Measurements from ENCODE around the gene PHF13. TPM values are rescaled to one million over a fixed set of nuclear protein-coding genes. Genes with fewer than 3 reads are reported as not detected.

The PHF13 gene
- polyA plus RNA-seq, 2 of the 4 experiments (the other 2 are of a cell fraction): 4.3 to 10.4 TPM

GRCh38 chr1:6591644-6592043 lies 21.9 kb upstream of the PHF13 start:
- Histone ChIP-seq H3K4me2 (no peak overlapping the region), H3K27ac (no peak overlapping the region), H3K9me3 (no peaks in the 10 kb centered on the region), H3K4me3 (no peak overlapping the region), H3K4me1 (no peaks in the 10 kb centered on the region)
- ChIA-PET CTCF (interaction anchor here (1.3 kb wide), 1 partner anchor 10 kb away, joined by 3 read pairs; no protein-coding TSS in a partner anchor), POLR2A (no interaction called here)
- FAIRE-seq (no peak), DNase-seq (ENCODE audit: low read depth in 1 of 2, low spot score in 1 of 2) (no peak), ATAC-seq (no peak)
- 70% methylated on average over 4 of the region's 6 CpGs for WGBS (ENCODE audit: missing lambda C conversion rate)
- no peak for TF ChIP-seq USF2 (IDR thresholded peaks at IDR 0.05)
- TF ChIP-seq RNF2 (IDR thresholded peaks at IDR 0.05; ENCODE audit: borderline replicate concordance, low read depth): no peak
- TF ChIP-seq NFE2L2 (conservative IDR thresholded peaks at IDR 0.05; ENCODE audit: low read length): no peak
- TF ChIP-seq ZC3H11A (IDR thresholded peaks at IDR 0.05): no peak
- TF ChIP-seq PHF8 (IDR thresholded peaks at IDR 0.05; ENCODE audit: borderline replicate concordance, low read depth): no peak
- TF ChIP-seq HDAC2 (IDR thresholded peaks at IDR 0.05): no peak
- no peak for TF ChIP-seq TP53 (CRISPR knock-in tag; IDR thresholded peaks at IDR 0.05)
- TF ChIP-seq HOXA7 (CRISPR knock-in tag; IDR thresholded peaks at IDR 0.05): no peak

GRCh38 chr1:6592441-6592840 lies 21.1 kb upstream of the PHF13 start:
- DNase-seq (ENCODE audit: low read depth in 1 of 2, low spot score in 1 of 2): no peak
- POLR2A ChIA-PET: no interaction called here
- ATAC-seq: no peak
- Histone ChIP-seq H3K9me3 (no peaks in the 10 kb centered on the region), H3K27ac (no peak overlapping the region), H3K4me2 (no peak overlapping the region), H3K4me3 (no peak overlapping the region), H3K4me1 (no peaks in the 10 kb centered on the region)
- FAIRE-seq: no peak
- 58% methylated on average over 5 of the region's 5 CpGs for WGBS (ENCODE audit: missing lambda C conversion rate)
- CTCF ChIA-PET: interaction anchor here (1.0 kb wide), 1 partner anchor 38 kb away, joined by 3 read pairs; the partner anchor contains the start of gene NOL9
- TF ChIP-seq TP53 (CRISPR knock-in tag; IDR thresholded peaks at IDR 0.05) (no peak), FOSL2 (IDR thresholded peaks at IDR 0.05) (no peak), FOSL2 (CRISPR knock-in tag; IDR thresholded peaks at IDR 0.05) (no peak), ZC3H11A (IDR thresholded peaks at IDR 0.05) (no peak), NPAS2 (CRISPR knock-in tag; IDR thresholded peaks at IDR 0.05; ENCODE audit: borderline replicate concordance) (no peak), CTCF (IDR thresholded peaks at IDR 0.05) (no peak), ZFP36 (IDR thresholded peaks at IDR 0.05; ENCODE audit: borderline replicate concordance, partially characterized antibody) (no peak), CHD2 (IDR thresholded peaks at IDR 0.05; ENCODE audit: low read length, partially characterized antibody) (no peak), RAD21 (conservative IDR thresholded peaks at IDR 0.05 in 1 of 2, IDR thresholded peaks at IDR 0.05 in 1 of 2) (no peak), JUNB (IDR thresholded peaks at IDR 0.05) (no peak), HDAC2 (IDR thresholded peaks at IDR 0.05) (no peak), TFCP2L1 (CRISPR knock-in tag; IDR thresholded peaks at IDR 0.05) (no peak), NR3C1 (IDR thresholded peaks at IDR 0.05) (no peak), GATA3 (IDR thresholded peaks at IDR 0.05; ENCODE audit: borderline replicate concordance) (no peak)

DNA sequence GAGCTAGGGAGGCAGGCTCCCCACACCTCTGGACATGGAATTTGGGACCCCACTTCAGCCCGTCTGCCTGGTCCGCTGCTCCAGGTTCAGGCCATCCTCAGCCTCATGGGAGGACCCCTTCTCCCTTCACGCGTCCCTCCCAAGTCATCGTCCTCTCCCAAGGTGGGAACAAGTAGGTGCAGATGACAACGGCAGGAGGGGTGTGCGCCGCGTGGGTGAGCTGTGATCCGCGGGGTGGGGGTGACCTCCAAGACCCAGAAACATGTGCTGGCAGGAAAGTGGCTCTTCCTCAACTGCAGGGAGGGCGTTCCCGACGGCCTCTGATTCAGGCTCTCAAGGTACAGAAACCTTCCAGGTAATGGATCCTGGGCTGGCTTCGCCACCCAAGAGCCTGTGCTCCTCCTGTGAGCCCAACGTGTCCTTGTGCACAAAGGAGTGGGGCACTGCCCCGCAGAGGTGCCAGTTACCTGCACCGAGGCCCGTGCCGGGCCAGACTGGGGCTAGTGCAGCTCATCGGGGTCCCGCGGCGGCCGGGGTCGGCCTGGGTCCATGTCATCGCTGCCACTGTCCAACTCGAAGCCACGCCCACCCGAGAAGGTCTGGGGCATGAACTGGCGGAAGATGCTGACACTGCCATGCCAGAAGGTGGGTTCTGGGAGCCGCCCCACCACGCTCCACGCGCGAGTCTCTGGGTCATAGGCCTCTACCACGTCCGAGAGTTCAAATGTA lies 20.5 kb upstream of the PHF13 start:
- WGBS (ENCODE audit: missing lambda C conversion rate): 93% methylated on average over 20 of the region's 38 CpGs
- TF ChIP-seq RFX5 (IDR thresholded peaks at IDR 0.05): no peak
- no peak for TF ChIP-seq CEBPB (IDR thresholded peaks at IDR 0.05)
- TF ChIP-seq MAX (IDR thresholded peaks at IDR 0.05): no peak
- TF ChIP-seq HOXA7 (CRISPR knock-in tag; IDR thresholded peaks at IDR 0.05): no peak
- TF ChIP-seq RAD21 (conservative IDR thresholded peaks at IDR 0.05 in 1 of 2, IDR thresholded peaks at IDR 0.05 in 1 of 2): no peak
- no peak for TF ChIP-seq FOXS1 (CRISPR knock-in tag; IDR thresholded peaks at IDR 0.05)
- TF ChIP-seq JUN (IDR thresholded peaks at IDR 0.05): no peak
- no peak for TF ChIP-seq NPAS2 (CRISPR knock-in tag; IDR thresholded peaks at IDR 0.05; ENCODE audit: borderline replicate concordance)
- no peak for TF ChIP-seq CHD4 (IDR thresholded peaks at IDR 0.05; ENCODE audit: borderline replicate concordance)
- TF ChIP-seq RARB (CRISPR knock-in tag; IDR thresholded peaks at IDR 0.05): no peak
- no peak for TF ChIP-seq RCOR1 (IDR thresholded peaks at IDR 0.05; ENCODE audit: low read depth, low read length)
- TF ChIP-seq USF2 (IDR thresholded peaks at IDR 0.05): no peak
- no peak for TF ChIP-seq HDAC2 (IDR thresholded peaks at IDR 0.05)
- no peak for TF ChIP-seq E2F6 (IDR thresholded peaks at IDR 0.05; ENCODE audit: borderline replicate concordance, low read depth)
- Histone ChIP-seq H3K9me3 (no peaks in the 10 kb centered on the region), H3K4me2 (no peak overlapping the region), H3K4me1 (no peaks in the 10 kb centered on the region), H3K27ac (no peak overlapping the region), H3K4me3 (no peak overlapping the region)
- POLR2A ChIA-PET: no interaction called here
- FAIRE-seq (no peak), DNase-seq (ENCODE audit: low read depth in 1 of 2, low spot score in 1 of 2) (no peak), ATAC-seq (no peak)
- CTCF ChIA-PET: interaction anchor here (1.0 kb wide), 2 partner anchors 39 to 48 kb away, joined by 3 read pairs; partner anchors contain the start of gene NOL9

Measured in A549 (cell line).